Endodermal cell (in vitro differentiated cells): Measurements from ENCODE around the gene HP. TPM values are rescaled to one million over a fixed set of nuclear protein-coding genes. Genes with fewer than 3 reads are reported as not detected.

Experiments
- DNase-seq: peaks from one replicate; pipeline ENCODE4 v3.0.0-alpha.2; 2017
- H3K27ac ChIP-seq: 2 replicates; pipeline ENCODE4 v1.5.1; 2013; ENCODE audit warnings: mild to moderate bottlenecking, low read depth, low read length, moderate library complexity
- H3K27me3 ChIP-seq: 2 replicates; pipeline ENCODE4 v1.6.1; 2013; ENCODE audit warnings: mild to moderate bottlenecking, low read length, moderate library complexity; ENCODE audit not compliant: insufficient read depth, control insufficient read depth, poor library complexity, severe bottlenecking
- H3K36me3 ChIP-seq: 2 replicates; pipeline ENCODE4 v1.7.0; 2013; ENCODE audit warnings: mild to moderate bottlenecking, low read length, moderate library complexity; ENCODE audit not compliant: control insufficient read depth, insufficient read depth
- H3K4me1 ChIP-seq: one replicate; pipeline ENCODE4 v1.7.0; 2013; ENCODE audit warnings: low read length; ENCODE audit not compliant: control insufficient read depth, insufficient read depth
- H3K4me3 ChIP-seq: 2 replicates; pipeline ENCODE4 v1.5.1; 2013; ENCODE audit warnings: mild to moderate bottlenecking, low read length, moderate library complexity
- H3K9ac ChIP-seq: 2 replicates; pipeline ENCODE4 v1.6.1; 2013; ENCODE audit warnings: mild to moderate bottlenecking, low read length, moderate library complexity; ENCODE audit not compliant: poor library complexity, severe bottlenecking; ENCODE audit errors: extremely low read depth
- H3K9me3 ChIP-seq: 2 replicates; pipeline ENCODE4 v1.6.1; 2013; ENCODE audit warnings: mild to moderate bottlenecking, low read length, moderate library complexity; ENCODE audit not compliant: control insufficient read depth
- H3K27ac Mint-ChIP-seq: 2 replicates; pipeline ENCODE4 v1.8.0; 2020; ENCODE audit warnings: mixed read lengths
- H3K27me3 Mint-ChIP-seq: 2 replicates; pipeline ENCODE4 v1.8.0; 2021; ENCODE audit warnings: mild to moderate bottlenecking, mixed read lengths; ENCODE audit not compliant: insufficient read depth
- H3K36me3 Mint-ChIP-seq: 2 replicates; pipeline ENCODE4 v1.8.0; 2020; ENCODE audit warnings: low read depth, mixed read lengths
- H3K4me1 Mint-ChIP-seq: 2 replicates; pipeline ENCODE4 v1.8.0; 2020; ENCODE audit warnings: mixed read lengths
- H3K4me3 Mint-ChIP-seq: 2 replicates; pipeline ENCODE4 v1.8.0; 2020; ENCODE audit warnings: mild to moderate bottlenecking, moderate library complexity, mixed read lengths
- H3K9me3 Mint-ChIP-seq: 2 replicates; pipeline ENCODE4 v1.8.0; 2020; ENCODE audit warnings: mild to moderate bottlenecking, mixed read lengths
- WGBS, 2 experiments: methylation state at CpG; one replicate each; pipeline versions ENCODE4 v1.1.5 to v1.1.7; 2013; ENCODE audit warnings: missing lambda C conversion rate in 2 of 2, mixed read lengths in 1 of 2; ENCODE audit not compliant: insufficient coverage in 1 of 2, insufficient read length in 1 of 2; 5-methylcytosine and 5-hydroxymethylcytosine counted together
- total RNA-seq, 2 donors: library from RNA; stranded (reverse); fragmentation: NEBNext Ultra II Directional in 1 of 2; extraction: Animal tissue kit (Norgen Biotek cat#: 25700) in 1 of 2; gene quantifications; 2 replicates in 1 of 2; 3 replicates in 1 of 2; pipeline ENCODE4 v1.2.1, GENCODE V29; 2021
- TF ChIP-seq, protein P1 (sequence below): fragments of 200-600 bp; sonication (generic); conservative IDR thresholded peaks from 2 replicates; pipeline ENCODE4 v1.5.0; 2021; ENCODE audit warnings: antibody characterized with exemption, mild to moderate bottlenecking

Gene HP
- total RNA-seq, 2 donors from 2014 or later = 3.9 to 9.5 TPM

DNA sequence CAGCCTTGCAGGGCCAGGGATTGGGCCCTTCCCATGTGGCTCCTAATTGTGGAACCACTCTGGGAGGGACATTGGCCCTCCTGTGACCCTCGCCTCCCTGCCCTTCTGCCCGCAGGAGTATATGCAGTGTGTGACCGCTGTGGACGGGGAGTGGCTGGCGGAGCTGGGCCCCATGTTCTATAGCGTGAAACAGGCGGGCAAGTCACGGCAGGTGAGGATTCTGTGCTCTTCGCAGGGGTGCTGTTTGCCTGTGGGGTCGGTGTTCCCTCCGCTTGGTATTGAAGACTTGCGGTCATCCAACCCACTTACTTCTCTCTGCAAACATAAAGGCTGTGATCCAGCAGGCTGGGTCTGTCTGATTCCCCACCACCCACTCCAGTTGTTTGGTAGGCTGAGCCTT, 55.0 kb downstream of the HP start:
- Mint-ChIP-seq H3K4me1 (peaks cover 2% of the 10 kb centered on the region), H3K27me3 (no peaks in the 10 kb centered on the region), H3K36me3 (peaks cover 90% of the 10 kb centered on the region), H3K4me3 (no peak overlapping the region), H3K9me3 (no peaks in the 10 kb centered on the region), H3K27ac (no peak overlapping the region)
- TF ChIP-seq, protein P1, sequence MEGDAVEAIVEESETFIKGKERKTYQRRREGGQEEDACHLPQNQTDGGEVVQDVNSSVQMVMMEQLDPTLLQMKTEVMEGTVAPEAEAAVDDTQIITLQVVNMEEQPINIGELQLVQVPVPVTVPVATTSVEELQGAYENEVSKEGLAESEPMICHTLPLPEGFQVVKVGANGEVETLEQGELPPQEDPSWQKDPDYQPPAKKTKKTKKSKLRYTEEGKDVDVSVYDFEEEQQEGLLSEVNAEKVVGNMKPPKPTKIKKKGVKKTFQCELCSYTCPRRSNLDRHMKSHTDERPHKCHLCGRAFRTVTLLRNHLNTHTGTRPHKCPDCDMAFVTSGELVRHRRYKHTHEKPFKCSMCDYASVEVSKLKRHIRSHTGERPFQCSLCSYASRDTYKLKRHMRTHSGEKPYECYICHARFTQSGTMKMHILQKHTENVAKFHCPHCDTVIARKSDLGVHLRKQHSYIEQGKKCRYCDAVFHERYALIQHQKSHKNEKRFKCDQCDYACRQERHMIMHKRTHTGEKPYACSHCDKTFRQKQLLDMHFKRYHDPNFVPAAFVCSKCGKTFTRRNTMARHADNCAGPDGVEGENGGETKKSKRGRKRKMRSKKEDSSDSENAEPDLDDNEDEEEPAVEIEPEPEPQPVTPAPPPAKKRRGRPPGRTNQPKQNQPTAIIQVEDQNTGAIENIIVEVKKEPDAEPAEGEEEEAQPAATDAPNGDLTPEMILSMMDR = no peak
- no peak overlapping the region for H3K4me3 ChIP-seq
- H3K27me3 ChIP-seq = no peaks in the 10 kb centered on the region
- peaks cover 78% of the 10 kb centered on the region for H3K36me3 ChIP-seq
- 96 to 100% methylated on average over 6 to 12 of the region's 12 CpGs for WGBS, 2 experiments
- DNase-seq = no peak
- no peak overlapping the region for H3K27ac ChIP-seq
- no peaks in the 10 kb centered on the region for H3K9me3 ChIP-seq
- no peak overlapping the region for H3K9ac ChIP-seq
- no peaks in the 10 kb centered on the region for H3K4me1 ChIP-seq

DNA sequence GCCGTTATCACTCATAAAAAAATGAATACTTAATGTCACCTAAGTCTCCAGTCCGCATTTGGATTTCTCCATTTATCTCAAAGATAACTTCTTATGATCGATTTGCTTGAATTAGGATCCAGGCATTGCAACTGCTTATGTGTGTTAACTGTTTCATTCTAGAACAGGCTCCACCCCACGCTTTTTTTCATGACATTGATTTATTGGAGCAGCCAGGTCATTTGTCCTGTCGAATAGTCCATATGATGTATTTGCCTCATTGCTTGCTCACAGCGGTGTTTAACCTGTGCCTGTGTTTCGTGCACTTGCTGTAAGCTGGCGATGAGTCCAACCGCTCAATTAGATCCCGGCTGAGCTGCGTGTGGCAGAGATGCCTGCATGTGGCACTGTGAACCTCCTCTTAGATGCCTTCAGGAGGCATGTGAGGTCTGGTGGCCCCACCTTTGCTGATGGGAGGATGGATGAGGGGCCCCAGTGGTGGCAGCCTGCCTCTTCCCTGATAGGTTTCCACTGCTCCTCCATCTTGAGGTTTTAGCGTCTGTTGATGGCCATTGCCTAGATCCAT, 55.7 kb downstream of the HP start:
- Histone ChIP-seq H3K27me3 (no peaks in the 10 kb centered on the region), H3K4me1 (no peaks in the 10 kb centered on the region), H3K9me3 (no peaks in the 10 kb centered on the region), H3K9ac (no peak overlapping the region), H3K4me3 (no peak overlapping the region), H3K36me3 (peaks cover 70% of the 10 kb centered on the region), H3K27ac (no peak overlapping the region)
- 96 to 98% methylated on average over 11 to 12 of the region's 12 CpGs for WGBS, 2 experiments
- Mint-ChIP-seq H3K9me3 (peaks cover under 1% of the 10 kb centered on the region), H3K27ac (no peak overlapping the region), H3K4me1 (peaks cover 2% of the 10 kb centered on the region), H3K4me3 (no peak overlapping the region), H3K36me3 (peaks cover 87% of the 10 kb centered on the region), H3K27me3 (no peaks in the 10 kb centered on the region)
- no peak for DNase-seq
- TF ChIP-seq, protein P1 = no peak

Other genes with a start within 250 kb of the HP start
- gene AP1G1, start 245.7 kb upstream of the HP start, total RNA-seq = 10 to 100 TPM; 62.7 to 68.5 TPM
- gene ATXN1L, start 208.5 kb upstream of the HP start, total RNA-seq = 10 to 100 TPM; 28.9 to 30.7 TPM
- 10 to 100 TPM; 12.1 to 12.8 TPM for gene ZNF821, start 170.3 kb upstream of the HP start, total RNA-seq
- gene IST1, start 159.0 kb upstream of the HP start, total RNA-seq = 100 to 1,000 TPM; 259 to 319 TPM
- gene PKD1L3, start 54.1 kb upstream of the HP start, total RNA-seq = under 1 TPM; 0.07 to 0.13 TPM
- gene DHODH, start 45.8 kb upstream of the HP start, total RNA-seq = 10 to 100 TPM; 15.5 to 17.4 TPM
- gene HPR, start 8.7 kb downstream of the HP start, total RNA-seq = under 1 TPM in 1 of 2 donors, not detected in 1; 0.69 TPM
- gene TXNL4B, start 39.1 kb downstream of the HP start, total RNA-seq = 10 to 100 TPM; 10.6 to 13.1 TPM
- 10 to 100 TPM; 66.9 to 80.1 TPM for gene DHX38, start 39.3 kb downstream of the HP start, total RNA-seq
- gene PMFBP1, start 117.7 kb downstream of the HP start, total RNA-seq = 1 to 10 TPM; 2.1 to 4.1 TPM